Measurements from ENCODE around the gene GRIN2C. TPM values are rescaled to one million over a fixed set of nuclear protein-coding genes. Genes with fewer than 3 reads are reported as not detected.

Gene GRIN2C
- total RNA-seq, 1 donor from 2014 or later: 1.2 TPM

DNA sequence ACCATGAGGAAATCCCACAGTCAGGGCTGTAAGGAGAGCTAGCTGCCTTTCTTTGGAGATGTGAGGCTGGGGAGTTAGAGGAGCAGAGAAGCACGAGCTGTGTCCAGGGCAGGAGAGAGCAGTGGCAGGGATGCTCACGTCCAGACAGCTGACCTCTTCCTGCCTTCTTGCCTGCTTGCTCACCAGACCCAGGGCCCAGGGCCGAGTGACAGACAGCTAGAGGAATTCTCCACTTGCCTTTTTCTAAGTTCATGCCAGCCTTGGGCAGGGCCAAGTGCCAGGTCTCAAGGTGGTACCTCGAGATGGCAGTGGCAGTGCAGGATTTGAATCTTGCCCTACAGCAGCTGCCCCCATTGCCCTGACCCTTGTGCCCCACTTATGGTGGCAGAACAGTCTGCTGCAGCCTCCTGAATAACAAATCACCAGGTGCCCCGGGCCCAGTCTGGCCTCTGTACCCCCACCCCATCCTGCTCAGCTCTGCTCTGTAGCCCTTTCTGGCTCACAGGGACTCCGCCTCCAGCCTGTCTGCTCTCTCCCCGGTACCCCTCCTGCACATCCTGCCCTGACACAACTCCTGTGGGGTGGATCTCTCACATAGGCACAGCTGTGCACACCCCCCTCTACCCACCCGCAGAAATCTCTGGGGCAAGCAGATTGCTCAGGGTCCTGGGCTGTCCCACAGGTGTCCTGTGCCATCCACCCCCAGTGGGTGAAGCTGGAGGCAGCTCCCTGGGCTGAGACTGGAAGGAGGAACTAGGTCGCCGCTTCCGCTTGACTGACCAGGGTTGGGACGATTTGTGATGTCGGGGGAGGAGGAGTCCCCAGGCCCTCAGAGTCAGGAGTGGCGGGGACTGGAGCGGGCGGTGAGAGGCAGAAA is 25.9 kb downstream of the GRIN2C start:
- ATAC-seq: no peak

GRCh38 chr17:74832421-74832820 is 27.3 kb downstream of the GRIN2C start:
- intact Hi-C loops (cut with DNase I): no loop called here
- DNase-seq (ENCODE audit: missing footprints) (no peak), ATAC-seq (no peak)

More for the DNA sequence above, 25.9 kb downstream of the GRIN2C start:
- no peak for DNase-seq (ENCODE audit: missing footprints)
- intact Hi-C loops (cut with DNase I): no loop called here

GRCh38 chr17:74831444-74832146 is 28.1 kb downstream of the GRIN2C start:
- ATAC-seq: no peak
- DNase-seq (ENCODE audit: missing footprints): no peak
- intact Hi-C loops (cut with DNase I): no loop called here

GRCh38 chr17:74830861-74831260 is 28.8 kb downstream of the GRIN2C start:
- no peak for DNase-seq (ENCODE audit: missing footprints)
- no peak for ATAC-seq
- intact Hi-C loops (cut with DNase I): no loop called here

DNA sequence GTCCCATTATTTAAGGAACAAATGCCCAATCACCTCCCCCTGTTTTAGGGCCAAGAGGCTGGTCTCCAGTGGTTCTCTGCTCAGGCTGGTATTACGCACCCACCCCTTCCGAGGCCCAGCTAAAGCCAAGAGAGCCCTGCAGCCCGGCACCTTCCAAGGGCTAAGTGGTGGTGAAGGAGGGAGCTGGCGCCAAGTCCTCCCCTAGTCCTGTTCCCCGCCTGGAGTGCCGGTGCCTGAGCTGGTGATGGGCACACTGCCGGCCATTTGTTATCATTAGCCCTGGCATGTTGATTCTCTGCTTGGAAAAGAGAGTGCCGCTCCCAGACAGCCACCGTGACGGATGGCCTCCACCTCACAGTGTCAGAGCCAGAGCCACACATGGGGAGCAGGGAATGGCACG is 31.9 kb downstream of the GRIN2C start:
- intact Hi-C loops (cut with DNase I): no loop called here
- no peak for ATAC-seq

DNA sequence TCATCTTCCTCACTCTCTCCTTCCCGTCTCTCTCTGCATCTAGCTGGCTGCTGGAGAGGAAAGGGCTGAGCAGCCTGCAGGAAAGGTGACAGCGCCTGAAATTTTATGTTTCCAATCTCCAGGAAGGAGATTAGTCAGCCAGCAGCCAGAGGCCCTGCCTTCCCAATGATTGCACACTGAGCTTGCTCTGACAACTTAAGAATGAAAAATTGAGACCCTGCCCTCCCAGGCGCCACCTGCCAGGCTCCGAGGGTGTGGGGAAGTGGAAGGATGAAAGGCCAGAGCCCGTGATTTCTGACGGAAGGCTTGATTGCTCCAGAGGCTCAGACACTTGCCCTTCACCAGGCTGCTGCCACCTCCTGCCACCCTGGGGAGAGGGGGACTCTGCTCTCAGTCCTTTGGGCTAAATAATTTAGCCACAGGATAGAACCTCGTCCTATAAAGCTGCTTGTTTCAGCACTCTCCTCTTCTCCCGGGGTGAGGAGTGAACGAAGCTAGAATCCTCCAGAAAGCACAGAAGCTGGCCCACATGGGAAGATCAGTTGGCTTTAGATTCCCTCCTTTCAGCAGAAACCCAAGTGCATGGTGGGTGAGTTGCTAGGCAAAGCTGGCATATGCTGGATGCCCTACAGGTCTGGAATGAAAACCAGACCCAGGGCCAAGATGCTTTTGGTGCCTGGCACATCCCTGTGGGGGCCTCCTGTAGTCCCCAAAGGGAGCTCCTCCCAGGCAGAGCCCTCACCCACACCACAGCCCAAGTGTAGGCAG is 33.5 kb downstream of the GRIN2C start:
- intact Hi-C loops (cut with DNase I): no loop called here
- ATAC-seq (no peak), DNase-seq (ENCODE audit: missing footprints) (no peak)

More for the DNA sequence above, 31.9 kb downstream of the GRIN2C start:
- DNase-seq (ENCODE audit: missing footprints): no peak

DNA sequence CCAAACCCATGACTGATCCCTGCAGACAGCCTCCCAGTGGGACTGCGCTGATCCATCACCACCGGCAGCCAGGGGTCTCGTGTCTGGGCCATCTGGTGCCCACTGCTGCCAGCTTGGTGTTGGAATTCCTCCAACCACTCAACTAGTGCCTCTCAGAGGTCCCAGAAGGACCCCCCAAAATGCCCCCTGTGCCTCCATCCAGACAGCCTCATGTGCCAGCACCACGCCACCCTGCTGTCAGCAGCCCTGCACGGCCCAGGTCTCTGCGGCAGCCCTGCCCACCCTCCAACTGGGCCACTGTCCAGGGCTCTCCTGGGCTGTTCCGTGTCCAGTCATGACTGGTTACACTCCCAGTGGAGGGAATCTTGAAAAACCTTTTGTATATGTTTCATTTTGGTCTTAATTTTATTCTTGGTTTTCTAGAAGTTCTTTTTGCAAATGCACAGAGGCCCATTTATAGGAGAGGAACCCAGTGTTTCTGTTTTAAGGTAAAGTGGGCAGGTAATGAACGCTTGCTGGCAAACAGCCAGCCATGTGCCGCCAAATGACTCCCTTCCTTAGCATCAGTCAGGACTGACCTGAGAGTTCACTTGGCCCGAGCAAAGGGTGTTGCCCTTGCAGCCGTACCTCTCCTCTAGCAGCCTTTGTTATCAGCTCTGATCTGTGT is 34.6 kb downstream of the GRIN2C start:
- ATAC-seq: no peak
- intact Hi-C loops (cut with DNase I): no loop called here
- no peak for DNase-seq (ENCODE audit: missing footprints)

DNA sequence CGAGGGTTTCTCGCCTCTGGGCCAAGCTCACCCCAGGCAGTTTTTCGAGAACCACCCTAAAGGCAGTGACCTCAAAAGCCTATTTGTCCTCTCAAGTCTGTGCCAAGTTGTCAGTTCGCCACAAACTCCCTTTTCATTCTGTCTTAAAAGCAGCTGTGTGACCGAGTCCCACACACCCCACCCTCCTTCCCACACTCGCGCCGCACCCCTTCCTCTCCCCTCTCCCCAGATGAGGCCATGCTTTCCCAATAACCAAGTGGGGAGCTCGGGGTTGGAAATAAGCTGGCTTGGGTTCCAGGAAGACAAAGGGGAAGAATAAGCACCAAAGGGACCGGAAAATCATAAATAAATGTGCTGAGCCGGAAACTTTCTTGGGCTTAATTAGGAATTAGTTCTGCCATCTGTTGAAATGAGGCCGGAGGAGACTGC is 36.7 kb downstream of the GRIN2C start:
- DNase-seq (ENCODE audit: missing footprints) (no peak), ATAC-seq (peak; percentile 86)
- intact Hi-C loops (cut with DNase I): no loop called here

DNA sequence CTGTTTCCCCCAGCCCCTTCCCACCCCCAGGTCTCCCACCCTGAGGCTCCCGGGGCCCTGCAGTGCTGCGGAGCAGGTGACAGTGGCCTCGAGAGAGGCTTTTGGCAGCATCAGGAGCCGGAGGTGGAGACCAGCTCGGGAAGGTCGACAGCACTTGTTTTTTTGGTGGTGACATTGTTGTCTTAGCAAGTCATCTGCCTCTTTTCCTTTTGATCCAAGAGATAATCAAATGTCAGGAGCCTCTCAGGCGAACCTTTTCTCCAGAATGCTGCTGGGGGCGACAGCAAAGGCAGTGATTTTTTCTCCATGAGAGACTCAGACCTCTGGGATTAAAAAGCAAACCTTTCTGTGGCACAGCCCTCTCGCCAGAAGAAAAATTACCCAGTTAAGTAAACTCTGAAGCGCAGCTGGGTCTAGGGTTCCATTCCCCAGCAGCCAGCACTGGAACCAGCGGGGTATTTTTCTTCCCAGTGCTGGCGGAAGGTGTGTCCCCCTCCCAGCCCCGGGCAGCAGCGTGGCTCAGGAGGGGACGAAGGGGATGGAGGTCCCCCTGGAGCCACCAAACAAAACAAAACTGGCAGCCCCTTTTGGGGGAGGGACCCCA is 37.2 kb downstream of the GRIN2C start:
- intact Hi-C loops (cut with DNase I): no loop called here
- peak; percentile 35 for ATAC-seq

GRCh38 chr17:74821655-74822334 is 37.9 kb downstream of the GRIN2C start:
- ATAC-seq (peak; percentile 63), DNase-seq (ENCODE audit: missing footprints) (no peak)
- intact Hi-C loops (cut with DNase I): no loop called here

More for the DNA sequence above, 37.2 kb downstream of the GRIN2C start:
- no peak for DNase-seq (ENCODE audit: missing footprints)

DNA sequence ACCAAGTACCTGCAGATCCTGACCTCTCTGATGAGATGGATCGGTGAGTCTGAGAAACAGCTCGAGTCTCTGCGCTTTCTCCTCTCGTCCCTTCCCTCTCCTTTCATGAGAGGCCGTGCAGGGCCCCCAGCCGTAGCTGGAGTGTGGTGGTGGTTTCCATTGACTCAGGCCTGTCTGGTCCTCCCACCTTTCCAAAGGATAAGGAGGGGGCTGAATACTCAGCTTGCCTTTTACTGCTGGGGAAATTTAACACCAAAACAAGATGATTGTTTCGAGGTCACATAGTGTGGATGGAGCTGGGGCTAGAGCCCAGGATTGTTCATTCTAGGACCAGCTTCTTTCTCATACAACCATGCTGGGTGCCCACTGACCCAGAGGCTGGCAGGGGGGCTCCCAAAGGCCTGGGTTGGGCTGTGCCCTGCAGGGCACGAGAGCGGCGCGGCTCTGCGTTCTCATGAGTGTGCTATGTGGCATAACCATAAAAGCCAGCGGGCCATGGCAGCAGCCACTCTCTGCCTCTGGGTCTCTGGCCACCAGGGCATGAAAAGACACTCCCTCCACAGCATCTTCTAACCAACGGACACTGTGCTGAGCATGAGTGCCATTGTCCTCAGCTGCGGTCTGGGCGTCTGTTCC is 39.8 kb downstream of the GRIN2C start:
- DNase-seq (ENCODE audit: missing footprints) (no peak), ATAC-seq (no peak)
- intact Hi-C loops (cut with DNase I): no loop called here

DNA sequence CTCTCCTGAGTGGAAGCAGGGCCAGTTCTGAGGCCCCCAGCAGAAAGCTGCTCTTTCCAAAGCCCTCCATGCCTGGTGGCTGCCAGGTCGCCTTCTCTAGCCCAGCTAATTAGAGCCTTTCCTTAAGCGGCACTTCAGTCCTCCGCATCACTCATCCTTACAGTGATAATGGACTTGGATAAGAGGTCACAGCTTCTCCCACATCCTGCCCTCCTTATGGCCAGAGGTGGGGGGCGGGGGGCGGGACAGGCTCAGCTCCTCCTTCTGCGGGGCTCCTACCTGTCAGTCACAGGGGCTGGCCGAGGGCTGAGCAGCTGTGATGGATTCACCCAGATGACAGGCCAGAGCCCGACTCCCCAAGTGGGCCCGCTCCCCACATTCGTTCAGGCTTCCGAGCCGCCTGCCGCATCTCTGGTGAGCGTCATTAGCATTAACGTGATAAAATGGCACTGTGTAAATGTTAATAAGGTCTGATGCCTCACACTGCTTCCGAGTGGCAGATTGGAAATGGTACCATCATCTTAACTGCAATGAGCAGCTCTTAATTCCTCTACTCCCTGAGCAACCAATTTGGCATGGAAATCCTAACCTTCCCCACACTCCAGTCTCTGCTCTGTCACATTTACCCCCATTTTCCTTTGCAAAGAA is 41.3 kb downstream of the GRIN2C start:
- intact Hi-C loops (cut with DNase I): no loop called here
- ATAC-seq (no peak), DNase-seq (ENCODE audit: missing footprints) (no peak)

- intact Hi-C loops (cut with DNase I): no loop called here
- DNase-seq (ENCODE audit: missing footprints): no peak
- ATAC-seq: no peak
These were observed 42.6 kb downstream of the GRIN2C start for GRCh38 chr17:74816905-74817620.

- intact Hi-C loops (cut with DNase I): no loop called here
- ATAC-seq (no peak), DNase-seq (ENCODE audit: missing footprints) (no peak)
These were observed 43.9 kb downstream of the GRIN2C start for GRCh38 chr17:74815550-74816370.

DNA sequence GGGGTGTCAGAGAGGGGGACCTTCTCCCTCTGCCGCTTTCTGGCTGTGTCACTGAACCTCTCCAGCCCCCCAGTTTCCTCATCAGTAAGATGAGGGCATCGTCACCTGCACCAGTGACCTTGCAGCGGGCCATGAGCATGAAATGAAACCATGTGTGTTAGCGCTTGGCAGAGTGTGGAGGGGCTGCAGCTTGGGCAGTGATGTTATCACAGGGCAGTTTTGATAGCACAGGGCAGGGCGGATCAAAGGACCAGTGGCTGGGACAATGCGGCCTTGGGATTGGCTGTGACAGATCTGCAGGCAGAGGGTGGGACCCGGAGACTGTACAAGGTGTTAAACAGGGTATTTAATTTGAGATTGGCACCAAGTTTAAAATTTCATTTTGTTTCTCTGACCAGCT is 44.6 kb downstream of the GRIN2C start:
- intact Hi-C loops (cut with DNase I): no loop called here
- ATAC-seq (no peak), DNase-seq (ENCODE audit: missing footprints) (no peak)

GRCh38 chr17:74814453-74814852 is 45.2 kb downstream of the GRIN2C start:
- ATAC-seq (no peak), DNase-seq (ENCODE audit: missing footprints) (no peak)
- intact Hi-C loops (cut with DNase I): no loop called here

All from Right ventricle myocardium inferior (tissue), 1 donor.